SKM-1 (cell line): ENCODE measurements around the gene KCNQ1.

Source experiments
- DNase-seq: peaks from one replicate; lab custom pipeline; 2025; ENCODE audit not compliant: unreplicated experiment; lab: John Stamatoyannopoulos, UW

Gene KCNQ1

GRCh38 chr11:2830886-2831285, 386.1 kb downstream of the KCNQ1 start:
- DNase-seq: no peak

GRCh38 chr11:2831781-2832532, 387.1 kb downstream of the KCNQ1 start:
- no peak for DNase-seq

GRCh38 chr11:2832533-2833020, 387.8 kb downstream of the KCNQ1 start:
- no peak for DNase-seq

GRCh38 chr11:2833051-2833715, 388.4 kb downstream of the KCNQ1 start:
- DNase-seq: no peak

GRCh38 chr11:2833716-2834502, 389.1 kb downstream of the KCNQ1 start:
- DNase-seq: no peak

GRCh38 chr11:2834503-2835273, 389.9 kb downstream of the KCNQ1 start:
- DNase-seq: no peak

GRCh38 chr11:2835296-2835695, 390.5 kb downstream of the KCNQ1 start:
- DNase-seq: no peak

- no peak for DNase-seq
These were observed 390.9 kb downstream of the KCNQ1 start for GRCh38 chr11:2835751-2836150.

- DNase-seq: no peak
These were observed 391.7 kb downstream of the KCNQ1 start for GRCh38 chr11:2836315-2837095.

GRCh38 chr11:2837096-2837601, 392.3 kb downstream of the KCNQ1 start:
- no peak for DNase-seq

GRCh38 chr11:2837651-2838050, 392.8 kb downstream of the KCNQ1 start:
- no peak for DNase-seq

GRCh38 chr11:2838091-2838490, 393.3 kb downstream of the KCNQ1 start:
- DNase-seq: no peak

- DNase-seq: no peak
These were observed 394.0 kb downstream of the KCNQ1 start for GRCh38 chr11:2838676-2839294.

GRCh38 chr11:2839395-2839943, 394.7 kb downstream of the KCNQ1 start:
- no peak for DNase-seq

GRCh38 chr11:2841411-2842190, 396.8 kb downstream of the KCNQ1 start:
- no peak for DNase-seq

GRCh38 chr11:2842876-2843275, 398.1 kb downstream of the KCNQ1 start:
- DNase-seq: no peak

- no peak for DNase-seq
These were observed 398.7 kb downstream of the KCNQ1 start for GRCh38 chr11:2843551-2843950.

GRCh38 chr11:2844116-2844842, 399.5 kb downstream of the KCNQ1 start:
- no peak for DNase-seq
